Heart left ventricle (tissue), 13 donors: ENCODE results near the gene PTPRC.

Source experiments
- CTCF ChIP-seq, 12 donors: fragments of 200-600 bp; sonication (generic) in 4 of 12; IDR thresholded peaks; one replicate each; pipeline versions ENCODE4 v1.5.0 to v1.8.0; 2018 to 2022; ENCODE audit warnings: antibody characterized with exemption in 12 of 12, mild to moderate bottlenecking in 5 of 12
- POLR2A ChIP-seq, 2 donors: fragments of 450-650 bp; IDR thresholded peaks; one replicate each; pipeline ENCODE4 v1.6.1; 2017; ENCODE audit warnings: antibody characterized with exemption in 2 of 2, mild to moderate bottlenecking in 2 of 2, moderate library complexity in 2 of 2
- donor health status: ischemic (EF 13 %, LVEDD 7.1; RV severe dilation, severe dysfunction).
- donor health status: DM: no; HTN: yes; CAD: no.
- donor health status: DM: no; HTN: no; CAD: no.
- donor health status: ischemic (EF 25% LVEDD 6.9; RV normal size, moderate dysfunction).
- donor health status: ischemic (EF 25% LVEDD 5.7; RV mildly dilated, moderate dysfunction).
- donor health status: ischemic (EF 35%, LVEDD 5.7; RV mildly dilated, moderate dysfunction).
- donor health status: nonischemic (EF 11% LVEDD 7.7; RV severe dilation, severe dysfunction).
- donor health status: DM: yes; HTN: yes; CAD: no.
- donor health status: PGD.
- donor health status: ischemic (EF 29% LVEDD 5.4; RV normal size, mild dysfunction).
- donor health status: nonischemic (EF 23%, LVEDD 6.1; RV moderate dilation, normal function).

DNA sequence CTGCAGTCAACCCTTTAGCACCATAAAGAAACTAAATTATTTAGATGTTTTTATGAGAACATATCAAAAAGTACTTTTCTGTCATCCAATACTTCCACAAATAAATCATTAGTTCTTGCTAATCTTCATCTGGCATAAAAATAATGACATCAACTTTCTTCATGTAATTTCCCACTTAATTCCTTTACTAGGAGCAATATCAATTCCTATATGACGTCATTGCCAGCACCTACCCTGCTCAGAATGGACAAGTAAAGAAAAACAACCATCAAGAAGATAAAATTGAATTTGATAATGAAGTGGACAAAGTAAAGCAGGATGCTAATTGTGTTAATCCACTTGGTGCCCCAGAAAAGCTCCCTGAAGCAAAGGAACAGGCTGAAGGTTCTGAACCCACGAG, 116.9 kb downstream of the PTPRC start:
- TF ChIP-seq CTCF (IDR thresholded peaks at IDR 0.05) (no peak), POLR2A (IDR thresholded peaks at IDR 0.05) (no peak)
